Right lobe of liver (tissue), 6 donors: ENCODE measurements around the gene CD19. TPM values are rescaled to one million over a fixed set of nuclear protein-coding genes. Genes with fewer than 3 reads are reported as not detected.

Experiments used
- ATAC-seq, 4 donors: fragments of 200-7000 bp; cut with Tn5 transposase; one replicate each; pipeline ENCODE4 v1.9.1; 2020; ENCODE audit warnings: mild to moderate bottlenecking in 4 of 4, moderate library complexity in 4 of 4
- DNase-seq, 3 donors: peaks; one replicate each; pipeline ENCODE4 v3.0.0-alpha.2; 2020
- H3K27ac ChIP-seq, 3 donors: fragments of 200-600 bp; one replicate each; pipeline ENCODE4 v1.8.0; 2022
- H3K27me3 ChIP-seq, 2 donors: fragments of 200-600 bp; one replicate each; pipeline ENCODE4 v1.8.0; 2022
- H3K36me3 ChIP-seq, 4 donors: fragments of 200-600 bp; sonication (generic) in 1 of 4; one replicate each; pipeline versions ENCODE4 v1.5.1 to v1.8.0; 2017 to 2022; ENCODE audit warnings: control low read depth in 1 of 4
- H3K4me1 ChIP-seq, 4 donors: fragments of 200-600 bp; sonication (generic) in 1 of 4; one replicate each; pipeline versions ENCODE4 v1.5.1 to v1.8.0; 2017 to 2022; ENCODE audit warnings: control low read depth in 1 of 4
- H3K4me3 ChIP-seq, 3 donors: fragments of 200-600 bp; one replicate each; pipeline ENCODE4 v1.8.0; 2022
- H3K9me3 ChIP-seq, 4 donors: fragments of 200-600 bp; sonication (generic) in 1 of 4; one replicate each; pipeline versions ENCODE4 v1.5.1 to v1.8.0; 2017 to 2022; ENCODE audit warnings: control low read depth in 1 of 4
- POLR2A ChIP-seq: fragments of 450-650 bp; IDR thresholded peaks from one replicate; pipeline ENCODE4 v1.6.1; 2017; ENCODE audit warnings: antibody characterized with exemption, mild to moderate bottlenecking
- WGBS: methylation state at CpG from one replicate; pipeline ENCODE4 v1.1.6; 2018; ENCODE audit warnings: low coverage, low lambda C conversion rate; ENCODE audit not compliant: insufficient coverage; ENCODE audit errors: missing lambda C conversion rate; 5-methylcytosine and 5-hydroxymethylcytosine counted together
- intact Hi-C, 2 donors: fragments of 100-400 bp; cut with DNase I; formaldehyde crosslinking; loops; one replicate each; pipeline versions ENCODE4 v1.11.2 to v1.14.1; 2022
- total RNA-seq, 6 experiments: library from RNA; depleted of rRNA in 2 of 6; stranded (reverse); fragments of >200 nt in 2 of 6; fragmentation: NEBNext Ultra II Directional in 3 of 6; extraction: Animal tissue kit (Norgen Biotek cat#: 25700) in 3 of 6; gene quantifications; one replicate each; pipeline versions ENCODE4 v1.1.0 to v1.2.4, GENCODE V29; 2016 to 2023
- TF ChIP-seq, protein P1 (sequence below), 4 donors: fragments of 200-600 bp in 3 of 4; fragments of 450-650 bp in 1 of 4; IDR thresholded peaks; one replicate each; pipeline versions ENCODE4 v1.5.1 to v1.8.0; 2016 to 2022; ENCODE audit warnings: antibody characterized with exemption in 4 of 4, mild to moderate bottlenecking in 2 of 4
- donor health status: DM: no; HTN: yes; CAD: no.
- donor health status: DM: no; HTN: no; CAD: no.
- donor health status: DM: no; HTN: no; CAD: no.
- donor health status: DM: no; HTN: yes; CAD: no.
- donor health status: DM: no; HTN: yes; CAD: no.

Gene CD19
- total RNA-seq, 6 experiments from 2014 or later, result 0.10 TPM; not detected in 5

- Histone ChIP-seq H3K27me3 (no peaks in the 10 kb centered on the region), H3K4me3 (no peak overlapping the region), H3K9me3 (no peaks in the 10 kb centered on the region), H3K4me1 (no peaks in the 10 kb centered on the region), H3K36me3 (peaks cover 0 to 18% (median 1%) of the 10 kb centered on the region in 4 donors), H3K27ac (no peak overlapping the region)
- peak in 1 of 4 donors; percentile 40 for ATAC-seq
- WGBS, result 100% methylated on average over 7 of the region's 29 CpGs
- intact Hi-C loops, result no loop called here
- no peak for DNase-seq
- TF ChIP-seq, protein P1, sequence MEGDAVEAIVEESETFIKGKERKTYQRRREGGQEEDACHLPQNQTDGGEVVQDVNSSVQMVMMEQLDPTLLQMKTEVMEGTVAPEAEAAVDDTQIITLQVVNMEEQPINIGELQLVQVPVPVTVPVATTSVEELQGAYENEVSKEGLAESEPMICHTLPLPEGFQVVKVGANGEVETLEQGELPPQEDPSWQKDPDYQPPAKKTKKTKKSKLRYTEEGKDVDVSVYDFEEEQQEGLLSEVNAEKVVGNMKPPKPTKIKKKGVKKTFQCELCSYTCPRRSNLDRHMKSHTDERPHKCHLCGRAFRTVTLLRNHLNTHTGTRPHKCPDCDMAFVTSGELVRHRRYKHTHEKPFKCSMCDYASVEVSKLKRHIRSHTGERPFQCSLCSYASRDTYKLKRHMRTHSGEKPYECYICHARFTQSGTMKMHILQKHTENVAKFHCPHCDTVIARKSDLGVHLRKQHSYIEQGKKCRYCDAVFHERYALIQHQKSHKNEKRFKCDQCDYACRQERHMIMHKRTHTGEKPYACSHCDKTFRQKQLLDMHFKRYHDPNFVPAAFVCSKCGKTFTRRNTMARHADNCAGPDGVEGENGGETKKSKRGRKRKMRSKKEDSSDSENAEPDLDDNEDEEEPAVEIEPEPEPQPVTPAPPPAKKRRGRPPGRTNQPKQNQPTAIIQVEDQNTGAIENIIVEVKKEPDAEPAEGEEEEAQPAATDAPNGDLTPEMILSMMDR (IDR thresholded peaks at IDR 0.05), result no peak
These were observed 17.6 kb upstream of the CD19 start for GRCh38 chr16:28913946-28914724.

DNA sequence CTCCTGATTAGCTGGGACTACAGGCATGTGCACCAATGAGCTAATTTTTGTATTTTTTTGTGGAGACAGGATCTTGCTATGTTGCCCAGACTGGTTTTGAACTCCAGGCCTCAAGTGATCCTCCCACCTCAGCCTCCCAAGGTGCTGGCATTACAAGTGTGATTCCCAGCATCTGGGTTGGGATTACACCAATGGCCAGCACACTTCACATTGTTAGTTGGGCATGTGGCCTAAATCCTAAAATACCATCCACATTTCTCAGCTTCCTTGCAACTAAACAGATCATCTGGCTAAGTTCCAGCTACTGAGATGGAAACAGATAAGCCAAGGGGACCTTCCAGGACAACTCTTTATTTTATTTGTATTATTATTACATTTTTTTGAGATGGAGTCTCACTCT is 16.6 kb upstream of the CD19 start:
- no peaks in the 10 kb centered on the region for H3K9me3 ChIP-seq
- H3K4me1 ChIP-seq, result no peaks in the 10 kb centered on the region
- peaks cover 0 to 23% (median 1%) of the 10 kb centered on the region in 4 donors for H3K36me3 ChIP-seq
- TF ChIP-seq, protein P1 (IDR thresholded peaks at IDR 0.05), result no peak
- no peak for TF ChIP-seq POLR2A
- DNase-seq (no peak), ATAC-seq (no peak)
- intact Hi-C loops, result no loop called here
- H3K4me3 ChIP-seq, result no peak overlapping the region
- no peaks in the 10 kb centered on the region for H3K27me3 ChIP-seq
- no peak overlapping the region for H3K27ac ChIP-seq

DNA sequence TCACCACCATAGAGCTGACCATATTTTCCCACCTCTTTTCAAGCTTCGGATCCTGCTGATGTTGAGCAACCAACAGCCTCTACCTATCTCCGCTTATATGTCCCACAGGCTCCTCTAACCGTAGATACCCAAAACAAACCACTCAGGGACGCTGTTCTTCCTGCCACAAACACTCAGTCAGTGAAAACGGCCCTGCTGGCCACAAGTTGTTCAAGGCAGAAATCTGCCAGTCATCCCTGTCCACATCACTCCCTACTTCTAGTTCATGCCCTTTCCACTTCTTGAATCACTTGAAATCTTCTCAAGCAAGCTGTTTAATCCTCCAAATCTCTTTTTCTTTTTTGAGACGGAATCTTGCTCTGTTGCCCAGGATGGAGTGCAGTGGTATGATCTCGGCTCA is 14.7 kb upstream of the CD19 start:
- TF ChIP-seq POLR2A, result no peak
- TF ChIP-seq, protein P1 (IDR thresholded peaks at IDR 0.05), result no peak
- H3K27ac ChIP-seq, result no peak overlapping the region
- WGBS, result 87% methylated on average over 7 of the region's 7 CpGs
- no peaks in the 10 kb centered on the region for H3K27me3 ChIP-seq
- intact Hi-C loops, result no loop called here
- no peaks in the 10 kb centered on the region for H3K9me3 ChIP-seq
- no peak for ATAC-seq
- no peak for DNase-seq
- no peaks in the 10 kb centered on the region for H3K4me1 ChIP-seq
- H3K4me3 ChIP-seq, result no peak overlapping the region
- H3K36me3 ChIP-seq, result peaks cover 0 to 23% (median 1%) of the 10 kb centered on the region in 4 donors

GRCh38 chr16:28918698-28919097 is 13.1 kb upstream of the CD19 start:
- no peak for TF ChIP-seq POLR2A
- TF ChIP-seq, protein P1 (IDR thresholded peaks at IDR 0.05), result no peak
- Histone ChIP-seq H3K27me3 (no peaks in the 10 kb centered on the region), H3K4me3 (no peak overlapping the region), H3K4me1 (no peaks in the 10 kb centered on the region), H3K9me3 (no peaks in the 10 kb centered on the region), H3K27ac (no peak overlapping the region), H3K36me3 (peaks cover 0 to 23% (median 1%) of the 10 kb centered on the region in 4 donors)
- no peak for DNase-seq
- ATAC-seq, result no peak
- 60% methylated on average over 1 of the region's 3 CpGs for WGBS
- intact Hi-C loops, result no loop called here
